GM12875 (cell line): ENCODE results near the gene BICRA.

Source experiments
- H3K4me3 ChIP-seq: one replicate; pipeline ENCODE4 v1.5.1; 2011; ENCODE audit warnings: low read depth, low read length, control low read depth
- CTCF ChIP-seq: IDR thresholded peaks from 2 replicates; pipeline ENCODE4 v1.5.1; 2011; ENCODE audit warnings: low read depth, mild to moderate bottlenecking, control low read depth, inconsistent platforms, low read length, moderate library complexity, borderline replicate concordance; ENCODE audit not compliant: insufficient read depth

The BICRA gene

GRCh38 chr19:47699360-47699917, 90.5 kb downstream of the BICRA start:
- no peak overlapping the region for H3K4me3 ChIP-seq
- TF ChIP-seq CTCF: peak; percentile 97

- TF ChIP-seq CTCF: no peak
- H3K4me3 ChIP-seq: no peak overlapping the region
Observed at GRCh38 chr19:47700934-47701716, 92.2 kb downstream of the BICRA start.

GRCh38 chr19:47701717-47702552, 93.0 kb downstream of the BICRA start:
- no peak overlapping the region for H3K4me3 ChIP-seq
- TF ChIP-seq CTCF: no peak

GRCh38 chr19:47702671-47703070, 93.7 kb downstream of the BICRA start:
- no peak overlapping the region for H3K4me3 ChIP-seq
- no peak for TF ChIP-seq CTCF

- no peak for TF ChIP-seq CTCF
Observed at GRCh38 chr19:47703301-47703700, 94.4 kb downstream of the BICRA start.

GRCh38 chr19:47704024-47704423, 95.1 kb downstream of the BICRA start:
- H3K4me3 ChIP-seq: no peak overlapping the region
- no peak for TF ChIP-seq CTCF

More at GRCh38 chr19:47703301-47703700, 94.4 kb downstream of the BICRA start:
- no peak overlapping the region for H3K4me3 ChIP-seq
